Activated naive CD4-positive, alpha-beta T cell (primary cell): ENCODE measurements around the gene TMX3.

Experiments
- DNase-seq, 4 experiments: peaks; one replicate each; lab custom pipeline; 2025; lab: John Stamatoyannopoulos, UW

TMX3 gene

GRCh38 chr18:68713131-68713530 lies 1.8 kb downstream of the TMX3 start:
- DNase-seq: no peak

GRCh38 chr18:68707646-68708045 lies 7.3 kb downstream of the TMX3 start:
- no peak for DNase-seq

- no peak for DNase-seq
Measured at GRCh38 chr18:68705119-68705518, 9.8 kb downstream of the TMX3 start.

GRCh38 chr18:68703326-68703725 lies 11.6 kb downstream of the TMX3 start:
- DNase-seq: no peak

- no peak for DNase-seq
Measured at GRCh38 chr18:68701353-68701752, 13.6 kb downstream of the TMX3 start.

GRCh38 chr18:68699043-68699442 lies 15.9 kb downstream of the TMX3 start:
- no peak for DNase-seq

- no peak for DNase-seq
Measured at GRCh38 chr18:68696937-68697336, 18.0 kb downstream of the TMX3 start.

- DNase-seq: no peak
Measured at GRCh38 chr18:68694316-68694715, 20.6 kb downstream of the TMX3 start.

GRCh38 chr18:68693091-68693815 lies 21.7 kb downstream of the TMX3 start:
- DNase-seq: no peak

GRCh38 chr18:68679528-68679927 lies 35.4 kb downstream of the TMX3 start:
- DNase-seq: no peak

- DNase-seq: no peak
Measured at GRCh38 chr18:68676913-68677312, 38.0 kb downstream of the TMX3 start.

- no peak for DNase-seq
Measured at GRCh38 chr18:68667121-68667520, 47.8 kb downstream of the TMX3 start.

- DNase-seq: no peak
Measured at GRCh38 chr18:68666381-68666780, 48.5 kb downstream of the TMX3 start.

GRCh38 chr18:68665628-68666027 lies 49.3 kb downstream of the TMX3 start:
- DNase-seq: no peak

- no peak for DNase-seq
Measured at GRCh38 chr18:68662754-68663153, 52.2 kb downstream of the TMX3 start.

GRCh38 chr18:68660354-68661183 lies 54.3 kb downstream of the TMX3 start:
- DNase-seq: no peak

GRCh38 chr18:68648191-68648590 lies 66.7 kb downstream of the TMX3 start:
- no peak for DNase-seq

GRCh38 chr18:68642003-68642402 lies 72.9 kb downstream of the TMX3 start:
- DNase-seq: no peak

GRCh38 chr18:68640861-68641260 lies 74.0 kb downstream of the TMX3 start:
- no peak for DNase-seq

- DNase-seq: no peak
Measured at GRCh38 chr18:68638613-68639012, 76.3 kb downstream of the TMX3 start.

- no peak for DNase-seq
Measured at GRCh38 chr18:68627812-68628211, 87.1 kb downstream of the TMX3 start.
